Endothelial cell of umbilical vein (primary cell): ENCODE measurements around the gene DOCK1. TPM values are rescaled to one million over a fixed set of nuclear protein-coding genes. Genes with fewer than 3 reads are reported as not detected.

Experiments used
- BruUV-seq: library from RNA; stranded (reverse); fragments of 400-500 nt; replicated peaks from 2 replicates; lab custom pipeline; 2021; lab: Mats Ljungman, UMichigan
- CTCF ChIA-PET: fragments of 300-600, 350-600 bp; sonication (Branson Sonifier 250); formaldehyde crosslinking; loops from one replicate; lab custom pipeline; 2021; ENCODE audit warnings: antibody characterized with exemption, inconsistent platforms; lab: Charles Lee
- POLR2A ChIA-PET: fragments of 300-600, 350-600 bp; sonication (Branson Sonifier 250); formaldehyde crosslinking; loops from one replicate; lab custom pipeline; 2021; ENCODE audit warnings: antibody characterized with exemption, inconsistent platforms; lab: Charles Lee
- DNase-seq: peaks from one replicate; pipeline ENCODE4 v3.0.0-alpha.2; 2011; ENCODE audit warnings: low read depth, low spot score
- FAIRE-seq: peaks from 2 replicates; lab custom pipeline; 2011; peaks lifted over from hg19 to GRCh38; lab: Jason Lieb, UNC
- H2AFZ ChIP-seq: 2 replicates; pipeline ENCODE4 v1.6.0; 2012; ENCODE audit warnings: low read depth, low read length, control low read depth, inconsistent platforms
- H3K27ac ChIP-seq: 2 replicates; pipeline ENCODE4 v1.5.1; 2011; ENCODE audit warnings: low read depth, mild to moderate bottlenecking, control low read depth, low read length, moderate library complexity; ENCODE audit not compliant: insufficient read depth
- H3K27me3 ChIP-seq, 2 experiments: 2 replicates each; pipeline versions ENCODE4 v1.6.0 to v1.6.1; 2011; ENCODE audit warnings: low read length in 2 of 2, mixed read lengths in 1 of 2; ENCODE audit not compliant: control insufficient read depth in 2 of 2, insufficient read depth in 2 of 2
- H3K36me3 ChIP-seq, 2 experiments: 2 replicates in 1 of 2; 3 replicates in 1 of 2; pipeline ENCODE4 v1.5.1; 2011; ENCODE audit warnings: low read length in 2 of 2, mild to moderate bottlenecking in 1 of 2, moderate library complexity in 1 of 2; ENCODE audit not compliant: control insufficient read depth in 2 of 2, insufficient read depth in 2 of 2; ENCODE audit errors: extremely low read depth in 1 of 2
- H3K4me1 ChIP-seq: 3 replicates; pipeline ENCODE4 v1.5.1; 2011; ENCODE audit warnings: mild to moderate bottlenecking, low read length; ENCODE audit not compliant: control insufficient read depth, insufficient read depth; ENCODE audit errors: extremely low read depth
- H3K4me2 ChIP-seq: 2 replicates; pipeline ENCODE4 v1.6.1; 2011; ENCODE audit warnings: low read length, control low read depth, mixed read lengths; ENCODE audit not compliant: insufficient read depth
- H3K4me3 ChIP-seq, 3 experiments: fragments of 200-600 bp in 1 of 3; sonication (generic), shearing (Covaris generic) in 1 of 3; replicated peaks in 1 of 3; 2 replicates each; pipeline ENCODE4 v1.5.1; 2011 to 2016; ENCODE audit warnings: control low read depth in 3 of 3, low read length in 3 of 3, mild to moderate bottlenecking in 2 of 3, inconsistent platforms in 1 of 3, low read depth in 1 of 3, moderate library complexity in 1 of 3; ENCODE audit not compliant: insufficient read depth in 1 of 3
- H3K79me2 ChIP-seq: 2 replicates; pipeline ENCODE4 v1.6.0; 2012; ENCODE audit warnings: low read length, inconsistent platforms; ENCODE audit not compliant: control insufficient read depth, insufficient read depth
- H3K9ac ChIP-seq: replicated peaks from 2 replicates; pipeline ENCODE3; 2011; ENCODE audit warnings: low read length, control low read depth; ENCODE audit not compliant: insufficient read depth; ENCODE audit errors: extremely low read depth
- H3K9me1 ChIP-seq: replicated peaks from 3 replicates; pipeline ENCODE4 v1.6.0; 2011; ENCODE audit warnings: mild to moderate bottlenecking, low read length; ENCODE audit not compliant: control insufficient read depth, insufficient read depth; ENCODE audit errors: extremely low read depth
- H3K9me3 ChIP-seq: replicated peaks from 2 replicates; pipeline ENCODE4 v1.5.1; 2012; ENCODE audit warnings: low read length, inconsistent platforms; ENCODE audit not compliant: control insufficient read depth, insufficient read depth
- H4K20me1 ChIP-seq: replicated peaks from 2 replicates; pipeline ENCODE3; 2011; ENCODE audit warnings: mild to moderate bottlenecking, low read length; ENCODE audit not compliant: control insufficient read depth, insufficient read depth; ENCODE audit errors: extremely low read depth
- EZH2 ChIP-seq: IDR thresholded peaks from 2 replicates; pipeline ENCODE4 v1.6.1; 2012; ENCODE audit warnings: borderline replicate concordance, low read depth, mild to moderate bottlenecking, moderate library complexity, low read length, inconsistent platforms; ENCODE audit not compliant: severe bottlenecking
- FOS ChIP-seq: IDR thresholded peaks from 2 replicates; pipeline ENCODE4 v1.6.1; 2011; ENCODE audit warnings: mild to moderate bottlenecking, low read length, moderate library complexity, borderline replicate concordance; ENCODE audit not compliant: insufficient read depth
- GATA2 ChIP-seq: IDR thresholded peaks from 2 replicates; pipeline ENCODE4 v1.7.0; 2011; ENCODE audit warnings: low read depth, mild to moderate bottlenecking, moderate library complexity, mixed read lengths, low read length; ENCODE audit not compliant: insufficient read length, insufficient read depth
- JUN ChIP-seq: IDR thresholded peaks from 2 replicates; pipeline ENCODE4 v1.6.1; 2011; ENCODE audit warnings: borderline replicate concordance, low read depth; ENCODE audit not compliant: insufficient read length, insufficient read depth
- MYC ChIP-seq: IDR thresholded peaks from one replicate; pipeline ENCODE4 v1.6.1; 2011; ENCODE audit warnings: mild to moderate bottlenecking, low read depth, low read length
- POLR2A ChIP-seq: IDR thresholded peaks from 2 replicates; pipeline ENCODE4 v1.6.1; 2012; ENCODE audit warnings: low read depth, mild to moderate bottlenecking, control low read depth, low read length
- POLR2AphosphoS5 ChIP-seq: IDR thresholded peaks from 2 replicates; pipeline ENCODE4 v1.6.1; 2012; ENCODE audit warnings: low read depth, mild to moderate bottlenecking, control low read depth, low read length, moderate library complexity; ENCODE audit not compliant: insufficient read depth
- dilution Hi-C: fragments of 300-500 bp; cut with MboI; formaldehyde crosslinking; loops from one replicate; pipeline ENCODE4 v1.15.0; 2019; ENCODE audit warnings: low sequenced_read_pairs; ENCODE audit not compliant: extremely low pct_ligation_motif_present
- intact Hi-C: fragments of 100-400 bp; cut with micrococcal nuclease; formaldehyde crosslinking; loops from one replicate; pipeline ENCODE4 v1.10.0; 2022
- polyA plus RNA-seq, 4 experiments: library from polyadenylated mRNA; depleted of rRNA in 3 of 4; stranded (reverse) in 3 of 4; unstranded in 1 of 4; fragments of >200 nt; gene quantifications; 2 replicates each; pipeline versions ENCODE4 v1.2.1 to v1.2.3, GENCODE V29; 2011 to 2012; ENCODE audit warnings: missing spikeins in 1 of 4
- total RNA-seq: library from RNA; stranded (reverse); gene quantifications from 2 replicates; pipeline ENCODE4 v1.2.3, GENCODE V29; 2021
- TF ChIP-seq, protein P1 (sequence below), 2 donors: IDR thresholded peaks; 1 replicate in 1 of 2; 2 replicates in 1 of 2; pipeline ENCODE4 v1.5.1; 2011; ENCODE audit warnings: low read length in 2 of 2, mild to moderate bottlenecking in 2 of 2, moderate library complexity in 2 of 2, control low read depth in 1 of 2, inconsistent platforms in 1 of 2, low read depth in 1 of 2; ENCODE audit not compliant: insufficient read depth in 1 of 2; ENCODE audit errors: extremely low read depth in 1 of 2
- TF ChIP-seq, protein P2 (sequence below): IDR thresholded peaks from 2 replicates; pipeline ENCODE4 v1.6.1; 2011; ENCODE audit not compliant: insufficient read depth, insufficient read length

DOCK1 gene
- total and polyA plus RNA-seq, 2 donors (not counting 3 experiments of a cell fraction or from before 2014, with no cell fraction given): 22.5 to 83.1 TPM

DNA sequence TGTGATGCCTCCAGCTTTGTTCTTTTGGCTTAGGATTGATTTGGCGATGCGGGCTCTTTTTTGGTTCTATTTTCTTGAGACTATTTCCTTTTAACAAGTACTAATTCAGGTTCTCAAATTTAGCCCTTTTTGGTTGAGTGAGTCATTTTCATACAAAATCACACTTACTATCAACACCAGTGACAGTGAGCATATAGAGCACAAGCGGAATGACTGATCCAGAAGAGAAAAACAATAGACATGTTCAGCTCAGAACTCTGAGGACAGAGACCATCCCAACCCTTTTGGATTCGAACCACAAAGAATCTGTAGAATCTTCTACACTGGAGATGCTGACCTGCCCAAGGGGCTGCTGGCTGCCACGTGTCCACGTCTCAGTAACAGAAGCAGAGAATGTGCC lies 347.6 kb downstream of the DOCK1 start:
- no TSS peak for BruUV-seq

More for the DNA sequence above, 347.6 kb downstream of the DOCK1 start:
- Histone ChIP-seq H3K9me1 (no peaks in the 10 kb centered on the region), H3K79me2 (no peaks in the 10 kb centered on the region), H3K4me1 (peaks cover 8% of the 10 kb centered on the region), H4K20me1 (no peaks in the 10 kb centered on the region), H3K27me3 (no peaks in the 10 kb centered on the region), H2AFZ (no peak overlapping the region), H3K9ac (no peak overlapping the region), H3K27ac (no peak overlapping the region), H3K36me3 (peaks cover 2 to 9% of the 10 kb centered on the region in 2 experiments), H3K9me3 (no peaks in the 10 kb centered on the region), H3K4me2 (no peak overlapping the region), H3K4me3 (no peak overlapping the region)
- CTCF ChIA-PET: interaction anchor here (2.0 kb wide), 1 partner anchor 9 kb away, joined by 20 read pairs; no protein-coding TSS in a partner anchor
- no peak for DNase-seq
- FAIRE-seq: no peak
- dilution Hi-C loops (no loop called here), intact Hi-C loops (no loop called here)
- POLR2A ChIA-PET: no interaction called here
- TF ChIP-seq JUN (no peak), MYC (no peak), EZH2 (no peak), GATA2 (no peak), POLR2AphosphoS5 (no peak), FOS (no peak), POLR2A (no peak)
- TF ChIP-seq, protein P1, sequence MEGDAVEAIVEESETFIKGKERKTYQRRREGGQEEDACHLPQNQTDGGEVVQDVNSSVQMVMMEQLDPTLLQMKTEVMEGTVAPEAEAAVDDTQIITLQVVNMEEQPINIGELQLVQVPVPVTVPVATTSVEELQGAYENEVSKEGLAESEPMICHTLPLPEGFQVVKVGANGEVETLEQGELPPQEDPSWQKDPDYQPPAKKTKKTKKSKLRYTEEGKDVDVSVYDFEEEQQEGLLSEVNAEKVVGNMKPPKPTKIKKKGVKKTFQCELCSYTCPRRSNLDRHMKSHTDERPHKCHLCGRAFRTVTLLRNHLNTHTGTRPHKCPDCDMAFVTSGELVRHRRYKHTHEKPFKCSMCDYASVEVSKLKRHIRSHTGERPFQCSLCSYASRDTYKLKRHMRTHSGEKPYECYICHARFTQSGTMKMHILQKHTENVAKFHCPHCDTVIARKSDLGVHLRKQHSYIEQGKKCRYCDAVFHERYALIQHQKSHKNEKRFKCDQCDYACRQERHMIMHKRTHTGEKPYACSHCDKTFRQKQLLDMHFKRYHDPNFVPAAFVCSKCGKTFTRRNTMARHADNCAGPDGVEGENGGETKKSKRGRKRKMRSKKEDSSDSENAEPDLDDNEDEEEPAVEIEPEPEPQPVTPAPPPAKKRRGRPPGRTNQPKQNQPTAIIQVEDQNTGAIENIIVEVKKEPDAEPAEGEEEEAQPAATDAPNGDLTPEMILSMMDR (IDR thresholded peaks at IDR 0.05; ENCODE audit: extremely low read depth in 1 of 2, insufficient read depth in 1 of 2, low read depth in 1 of 2, low read length in 2 of 2): no peak
- TF ChIP-seq, protein P2, sequence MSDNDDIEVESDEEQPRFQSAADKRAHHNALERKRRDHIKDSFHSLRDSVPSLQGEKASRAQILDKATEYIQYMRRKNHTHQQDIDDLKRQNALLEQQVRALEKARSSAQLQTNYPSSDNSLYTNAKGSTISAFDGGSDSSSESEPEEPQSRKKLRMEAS: no peak
